ENCODE measurements around the gene ITPRIP.
A peak's percentile ranks its signal among the peaks of the same experiment; 100 is the strongest.

The ITPRIP gene, protein sequence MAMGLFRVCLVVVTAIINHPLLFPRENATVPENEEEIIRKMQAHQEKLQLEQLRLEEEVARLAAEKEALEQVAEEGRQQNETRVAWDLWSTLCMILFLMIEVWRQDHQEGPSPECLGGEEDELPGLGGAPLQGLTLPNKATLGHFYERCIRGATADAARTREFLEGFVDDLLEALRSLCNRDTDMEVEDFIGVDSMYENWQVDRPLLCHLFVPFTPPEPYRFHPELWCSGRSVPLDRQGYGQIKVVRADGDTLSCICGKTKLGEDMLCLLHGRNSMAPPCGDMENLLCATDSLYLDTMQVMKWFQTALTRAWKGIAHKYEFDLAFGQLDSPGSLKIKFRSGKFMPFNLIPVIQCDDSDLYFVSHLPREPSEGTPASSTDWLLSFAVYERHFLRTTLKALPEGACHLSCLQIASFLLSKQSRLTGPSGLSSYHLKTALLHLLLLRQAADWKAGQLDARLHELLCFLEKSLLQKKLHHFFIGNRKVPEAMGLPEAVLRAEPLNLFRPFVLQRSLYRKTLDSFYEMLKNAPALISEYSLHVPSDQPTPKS

DNA sequence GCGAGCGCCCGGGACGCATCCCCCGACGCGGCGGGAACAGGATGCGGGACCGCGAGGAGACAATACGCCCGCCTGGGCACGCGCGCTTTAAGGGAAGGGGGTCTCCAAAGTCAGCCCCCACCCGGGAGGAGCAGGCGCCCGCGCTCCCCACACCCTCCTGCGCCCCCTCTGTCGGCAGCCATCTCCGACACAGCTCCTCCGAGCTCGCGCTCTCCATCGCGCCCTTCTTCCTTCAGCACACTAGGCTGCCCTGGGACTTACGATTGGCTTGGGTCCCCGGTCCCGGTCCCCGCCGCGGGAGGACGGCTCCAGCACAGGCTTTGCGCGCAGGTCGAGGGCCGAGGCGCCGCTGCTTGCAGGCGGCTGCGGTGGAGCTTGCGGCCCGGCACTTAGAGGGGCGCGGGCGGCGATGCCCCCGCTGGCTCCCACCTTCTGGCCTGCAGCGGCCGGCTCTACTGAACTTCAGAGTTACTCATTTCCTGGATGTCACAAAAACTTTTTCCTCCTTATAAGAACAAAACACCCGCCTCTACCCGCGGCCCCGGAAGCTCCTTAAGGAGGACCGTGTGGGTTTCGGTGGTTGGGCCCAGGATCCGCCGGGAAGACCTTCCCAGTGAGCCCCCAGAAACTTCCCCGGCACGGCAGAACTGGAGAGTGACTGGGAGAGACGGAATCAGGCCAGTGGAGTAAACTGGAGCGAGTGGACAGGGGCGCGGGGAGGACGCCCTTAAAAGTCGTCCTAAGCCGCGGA, at the start of gene ITPRIP:
ITPRIP (minus strand) TSS at position 481 of the 751 bp plus-strand sequence. CDS start 22,414 bp downstream, outside the sequence.
- peak; percentile 79 for DNase-seq

DNA sequence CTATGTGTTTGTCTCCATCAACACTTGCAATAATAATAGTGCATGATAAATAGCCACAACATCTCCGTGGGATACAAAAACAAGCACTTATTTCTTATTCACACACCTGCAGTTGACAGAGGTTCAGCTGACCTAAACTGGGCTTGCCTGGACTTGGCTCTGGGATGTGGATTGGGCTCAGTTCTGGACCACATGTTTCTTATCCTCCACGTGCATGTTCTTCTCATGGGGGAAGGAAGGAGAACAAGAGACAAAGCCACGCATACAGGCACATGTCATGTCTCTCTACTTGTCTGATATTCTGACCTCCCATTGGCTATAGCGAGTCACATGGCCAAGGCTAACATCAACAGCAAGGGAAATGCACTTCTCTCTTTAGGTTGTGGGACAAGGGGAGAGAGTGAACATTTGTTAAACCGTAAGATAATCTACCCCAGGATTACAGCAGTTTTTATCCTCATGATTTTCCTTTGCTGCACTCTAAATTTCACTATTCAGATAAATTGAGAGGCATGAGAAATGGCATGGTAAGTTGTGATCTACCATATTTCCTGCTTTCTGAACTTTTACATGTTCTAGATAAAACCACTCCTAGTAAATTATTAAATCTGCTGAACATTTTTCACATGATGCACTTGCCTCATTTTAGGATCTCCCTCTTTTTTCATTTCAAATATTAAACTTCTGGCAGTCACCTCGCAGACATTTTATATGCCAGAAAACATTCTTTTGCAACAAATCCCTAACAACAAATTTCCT, 49.0 kb upstream of the ITPRIP start:
- no peak for DNase-seq

DNA sequence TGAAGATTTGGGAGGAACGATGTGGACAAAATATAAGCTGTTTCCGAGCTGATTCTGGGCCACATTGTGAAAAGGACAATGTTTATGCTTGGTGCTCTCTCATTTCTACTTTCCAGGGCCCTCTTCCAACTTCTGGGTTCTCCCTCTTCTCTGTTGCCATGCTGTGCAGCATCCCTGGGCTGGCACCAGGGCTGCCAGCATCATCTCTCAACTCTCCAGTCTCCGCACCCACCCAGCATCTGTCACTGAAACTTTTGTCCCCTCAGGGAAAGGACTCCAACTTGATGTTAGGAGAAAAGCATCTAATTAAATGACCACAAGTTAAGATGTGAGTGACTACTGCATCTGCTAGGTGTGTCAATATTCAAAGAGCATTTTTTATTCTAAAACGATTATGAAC, 42.1 kb upstream of the ITPRIP start:
- no peak for DNase-seq

DNA sequence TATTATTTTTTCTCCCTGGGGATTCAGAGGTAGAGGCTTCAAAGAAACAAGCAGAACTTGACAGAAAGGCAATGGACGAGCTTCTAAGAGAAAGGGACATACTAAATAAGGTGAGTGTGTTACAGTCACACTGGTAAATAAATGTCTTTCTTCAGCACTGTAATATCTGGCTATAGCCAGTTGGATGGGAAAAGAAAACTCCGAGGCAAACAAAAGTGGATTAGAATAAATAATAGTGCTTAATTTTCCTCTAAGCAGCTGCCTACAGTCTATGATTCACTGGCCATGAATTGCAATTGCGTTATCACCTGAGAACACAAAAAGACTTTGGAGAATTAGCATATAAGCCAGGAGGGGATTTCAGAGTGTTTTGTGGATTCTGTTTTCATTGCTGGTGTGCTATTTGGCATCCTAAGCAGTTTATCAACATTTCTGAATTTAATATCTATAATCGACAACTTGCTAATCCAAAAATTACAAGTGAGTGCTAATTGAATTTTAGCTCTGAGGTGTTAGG, 38.6 kb upstream of the ITPRIP start:
- no peak for DNase-seq

DNA sequence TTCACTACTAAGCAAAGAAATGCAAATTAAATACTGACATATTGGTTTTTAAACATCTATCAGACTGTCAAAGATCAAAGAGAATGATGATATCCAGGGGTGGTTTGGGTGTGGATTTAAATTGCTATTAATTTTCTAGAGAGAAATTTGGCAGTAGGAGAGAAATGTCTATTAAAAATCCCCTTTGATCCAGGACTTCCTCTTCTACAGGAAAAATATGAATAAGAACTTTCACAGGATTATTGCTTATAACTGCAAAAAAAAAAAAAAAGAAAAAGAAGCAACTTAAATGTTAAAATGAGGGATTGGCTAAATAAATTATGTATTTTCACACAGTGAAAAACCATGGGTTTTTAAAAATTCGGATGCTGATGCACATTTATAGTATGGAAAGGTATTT, 36.3 kb upstream of the ITPRIP start:
- DNase-seq = no peak

DNA sequence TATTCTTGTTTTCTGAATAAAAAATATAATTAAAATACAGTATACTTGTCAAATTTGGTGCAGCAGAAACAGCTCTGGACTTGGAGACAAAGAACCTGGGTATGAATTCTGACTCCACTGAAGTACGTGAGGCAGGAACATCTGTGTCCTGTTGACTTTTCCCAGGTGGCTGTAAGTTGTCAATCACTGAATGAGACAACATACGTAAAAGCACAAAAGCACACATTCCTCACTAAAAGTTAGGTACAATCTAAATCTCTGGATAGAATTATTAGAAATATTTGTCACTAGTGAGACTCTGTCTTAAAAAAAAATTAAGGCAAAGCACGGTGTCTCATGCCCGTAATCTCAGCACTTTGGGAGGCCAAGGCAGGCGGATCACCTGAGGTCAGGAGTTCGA, 33.5 kb upstream of the ITPRIP start:
- DNase-seq = no peak

DNA sequence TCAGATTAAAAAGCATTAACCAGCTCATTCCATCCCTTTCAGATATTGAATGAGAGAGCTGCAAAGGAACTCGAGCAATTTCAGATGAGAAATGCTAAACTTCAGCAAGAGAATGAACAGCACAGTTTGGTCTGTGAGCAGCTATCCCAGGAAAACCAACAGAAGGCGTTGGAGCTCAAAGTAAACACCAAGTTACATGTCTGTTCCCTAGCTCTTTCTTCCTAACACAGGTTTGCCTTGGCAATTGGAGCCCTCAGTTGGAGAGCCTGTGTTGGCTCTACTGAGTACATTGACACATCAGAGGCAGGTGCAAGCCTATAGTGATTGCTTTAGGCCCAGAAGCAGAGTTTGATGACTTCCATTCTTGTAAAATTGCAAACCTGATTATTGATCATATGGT, 30.1 kb upstream of the ITPRIP start:
- DNase-seq = no peak

DNA sequence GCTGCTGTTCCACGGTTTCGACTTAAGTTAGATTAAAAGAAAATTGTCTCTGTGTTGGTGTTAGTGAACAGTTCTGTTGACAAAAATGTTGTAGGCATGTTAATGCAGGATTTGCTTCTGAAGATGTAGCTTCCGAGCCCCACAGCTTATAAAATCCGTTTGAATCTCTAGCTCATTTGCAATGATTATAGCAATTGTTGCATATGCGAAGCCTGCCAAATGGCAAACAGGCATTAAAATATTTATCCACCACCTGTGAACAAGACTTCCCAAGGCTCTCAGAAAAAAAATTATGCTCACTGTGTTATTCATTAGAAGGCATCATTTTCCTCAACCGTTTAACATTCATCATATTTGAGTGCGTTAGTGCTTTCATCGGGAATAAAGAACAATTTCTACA, 29.6 kb upstream of the ITPRIP start:
- DNase-seq = no peak

DNA sequence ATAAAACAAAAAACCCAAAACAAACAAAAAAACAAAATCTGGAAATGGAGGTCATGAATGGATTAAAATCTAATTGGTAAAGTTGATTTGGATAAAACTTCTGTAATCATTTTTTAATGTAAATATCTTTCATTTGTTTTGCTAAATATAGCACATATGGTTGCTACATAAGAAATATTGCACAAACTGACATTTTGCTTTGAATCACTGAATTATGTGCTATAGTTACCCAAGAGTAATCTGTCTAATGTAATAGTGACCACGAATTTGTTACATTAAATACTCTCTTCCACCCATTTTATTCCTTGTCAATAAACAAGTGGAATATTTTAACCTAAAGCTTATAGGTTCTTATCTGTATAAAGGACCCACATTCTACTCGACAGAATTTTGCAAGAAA, 21.5 kb upstream of the ITPRIP start:
- DNase-seq = no peak

DNA sequence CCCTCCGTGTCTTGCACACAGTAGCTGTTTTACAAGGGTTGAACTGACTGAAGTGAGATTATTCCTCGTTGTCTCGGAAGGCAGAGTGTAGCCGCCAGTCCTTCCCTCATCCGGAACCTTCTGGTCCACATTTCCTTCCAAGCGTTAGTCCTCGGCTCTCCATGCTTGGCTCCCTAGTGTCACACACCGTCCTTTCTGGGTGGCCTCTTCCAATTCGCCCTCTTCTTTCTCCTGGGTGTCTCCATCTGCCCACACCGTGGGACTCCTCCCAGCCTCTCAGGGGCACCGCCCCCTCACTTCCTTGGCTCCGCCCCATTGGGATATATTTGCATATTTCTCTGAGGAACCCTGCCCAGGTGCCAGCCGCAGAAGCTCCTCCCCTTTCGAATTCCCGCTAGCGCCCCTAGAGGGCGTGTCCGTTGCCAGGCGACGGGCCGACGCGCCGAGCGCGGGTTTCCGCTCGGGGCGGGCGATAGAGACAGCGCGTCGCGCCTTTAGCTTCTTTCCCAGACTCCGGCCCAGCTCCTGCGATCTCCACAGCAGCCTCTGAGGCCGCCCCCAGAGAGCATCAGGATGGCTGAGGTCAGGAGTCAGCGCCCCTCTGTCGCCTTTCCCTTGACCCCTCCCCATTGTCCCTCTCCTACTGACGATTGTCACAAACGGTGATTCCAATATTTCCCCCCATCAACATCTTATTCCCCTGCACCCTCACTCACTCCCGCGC, 15.2 kb upstream of the ITPRIP start, which contains the start of gene CFAP58:
CFAP58 (plus strand) TSS at position 509 of the 724 bp plus-strand sequence; CDS start at position 574, 65 bp downstream.
- DNase-seq = no peak

DNA sequence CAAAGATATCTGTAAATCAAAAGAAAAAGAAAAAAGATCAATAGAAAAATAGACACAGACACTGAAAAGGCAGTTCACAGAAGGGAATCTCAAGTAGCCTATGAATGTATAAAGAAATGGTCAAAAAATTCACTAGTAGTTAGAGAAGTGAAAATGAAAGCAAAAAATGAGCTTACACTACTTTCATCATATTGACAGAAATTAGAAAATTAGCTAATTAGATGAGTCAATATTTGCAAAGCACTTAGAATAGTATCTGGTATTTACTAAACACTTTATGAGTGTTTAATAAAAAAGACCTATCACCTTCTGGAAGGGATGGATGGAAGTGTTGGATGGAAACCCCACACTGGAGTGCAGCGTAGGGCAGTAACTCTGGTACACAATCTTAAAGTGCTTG, 13.7 kb upstream of the ITPRIP start:
- DNase-seq = no peak

DNA sequence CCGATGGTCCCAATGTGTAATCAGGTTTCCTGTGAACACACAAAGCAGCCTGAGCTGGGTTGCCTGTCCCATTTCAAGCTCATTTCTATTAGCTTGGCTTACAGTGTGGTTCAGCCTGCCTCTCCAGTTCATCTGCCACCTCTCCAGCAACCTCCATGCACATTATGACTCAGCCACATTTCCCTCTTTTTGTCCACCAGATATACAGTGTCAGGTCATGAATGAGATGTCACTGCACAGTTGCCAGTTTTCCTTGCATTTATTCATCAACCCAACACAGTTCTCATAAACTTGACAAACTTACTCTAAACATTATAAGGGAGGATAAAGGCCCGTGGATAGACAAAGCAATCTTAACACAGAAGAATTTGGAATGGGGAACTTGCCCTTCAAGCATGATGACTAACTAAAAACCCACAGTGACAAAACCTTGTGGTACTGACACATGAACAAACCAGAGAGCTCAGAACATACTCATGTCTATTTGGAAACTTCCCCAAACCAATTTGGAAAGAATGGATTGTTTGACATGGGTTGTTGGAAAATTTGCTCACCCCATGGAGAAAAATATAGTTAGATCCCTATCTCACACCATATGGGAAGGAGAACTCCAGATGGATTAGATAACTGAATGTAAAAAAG, 12.9 kb upstream of the ITPRIP start:
- DNase-seq = no peak

DNA sequence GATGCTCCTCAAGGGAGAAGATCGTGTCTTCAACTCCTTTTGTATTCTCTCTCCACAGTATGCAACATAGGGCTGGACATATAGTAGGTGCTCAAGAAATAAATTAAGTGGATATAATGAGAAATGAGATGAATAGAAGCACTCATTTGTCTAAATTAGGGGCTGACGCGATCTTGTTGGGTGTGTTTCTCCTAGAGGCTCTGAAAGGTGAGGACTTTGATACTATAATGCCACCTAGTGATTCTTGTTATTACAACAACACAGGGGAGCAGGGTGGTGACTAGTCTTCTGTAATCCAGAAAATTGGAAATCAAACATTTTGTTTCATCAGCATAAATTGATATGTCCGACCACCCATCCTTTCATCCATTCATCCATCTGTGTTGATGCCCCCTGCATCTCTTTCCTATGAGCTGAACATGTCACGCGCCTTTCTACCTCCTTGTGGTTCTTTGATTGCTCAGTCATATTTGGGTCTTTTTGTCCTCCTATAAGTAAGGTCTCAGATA, 11.9 kb upstream of the ITPRIP start:
- DNase-seq = no peak

DNA sequence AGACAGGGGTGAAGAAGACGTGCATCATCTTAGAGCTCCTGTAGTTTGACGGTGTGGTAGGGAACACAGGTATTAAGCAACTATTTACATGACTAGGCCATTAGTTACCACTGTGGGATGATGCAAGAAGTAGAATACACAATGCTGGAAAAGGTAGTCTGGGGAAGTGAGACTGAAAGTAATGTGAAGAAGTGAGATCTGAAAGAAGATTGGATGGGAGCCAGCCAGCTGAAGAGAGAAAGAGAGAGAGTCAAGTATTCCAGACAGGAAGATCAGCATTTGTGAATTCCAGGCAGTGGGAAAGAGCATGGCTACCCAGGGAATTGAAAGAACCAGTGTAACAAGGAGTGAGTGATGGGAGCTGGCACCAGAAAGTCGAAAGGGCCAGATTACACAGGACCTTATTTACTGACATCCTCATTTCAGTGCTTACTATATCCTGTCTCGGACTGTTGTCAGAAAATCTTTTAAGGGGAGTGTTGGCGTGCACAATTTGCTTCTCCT, 11.4 kb upstream of the ITPRIP start:
- no peak for DNase-seq

DNA sequence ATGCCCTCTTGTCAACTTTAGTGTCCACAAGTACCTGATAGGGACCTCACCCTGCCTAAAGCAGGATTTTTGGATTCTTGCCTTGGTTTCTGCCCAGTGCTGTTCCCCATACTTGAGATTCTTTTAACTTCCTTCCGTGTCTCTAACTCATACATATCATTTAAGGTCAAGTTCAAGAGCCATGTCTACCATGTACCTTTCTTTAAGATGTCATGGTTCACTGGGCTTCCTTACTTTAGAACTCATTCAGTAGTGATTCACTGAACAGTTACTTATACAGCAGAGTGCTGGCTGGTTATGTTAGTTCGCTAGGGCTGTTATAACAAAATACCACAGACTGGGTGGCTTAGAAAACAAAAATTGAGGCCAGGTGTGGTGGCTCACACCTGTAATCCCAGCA, 10.3 kb upstream of the ITPRIP start:
- no peak for DNase-seq

DNA sequence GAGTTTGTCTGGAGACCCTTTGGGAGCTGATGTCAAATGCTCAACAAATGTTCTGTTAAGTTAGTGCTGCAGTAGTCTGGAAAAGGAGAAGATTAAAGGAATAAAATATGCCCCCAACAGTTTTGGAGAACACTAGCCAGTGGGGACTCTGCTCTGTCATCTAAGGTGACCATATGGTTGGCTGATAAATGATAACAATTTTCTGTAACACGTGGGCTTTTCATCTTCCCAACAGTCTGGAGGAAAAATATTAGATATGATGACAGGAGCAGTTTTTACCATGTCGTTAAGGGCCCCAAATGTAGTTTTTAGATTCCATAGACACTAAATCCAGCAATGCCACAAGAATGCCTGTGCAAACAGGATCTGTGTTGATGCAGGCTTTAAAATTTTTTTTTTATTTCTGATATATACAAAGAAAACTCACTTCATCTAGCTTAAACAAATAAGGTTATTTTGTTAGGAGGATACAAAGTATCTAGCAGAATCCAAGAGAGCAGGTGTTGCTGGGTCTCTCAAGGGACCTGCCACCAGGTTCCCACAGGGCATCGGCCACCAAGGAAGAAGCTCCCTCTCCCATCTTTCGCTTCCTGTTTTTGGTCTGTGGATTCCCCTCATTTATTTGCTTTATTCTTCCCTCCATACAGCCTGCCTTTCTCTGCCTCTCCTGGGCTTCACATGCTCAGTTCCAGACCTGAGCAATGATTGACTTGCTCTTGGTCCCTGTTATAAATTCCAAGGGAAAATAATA, 9.2 kb upstream of the ITPRIP start:
- no peak for DNase-seq

DNA sequence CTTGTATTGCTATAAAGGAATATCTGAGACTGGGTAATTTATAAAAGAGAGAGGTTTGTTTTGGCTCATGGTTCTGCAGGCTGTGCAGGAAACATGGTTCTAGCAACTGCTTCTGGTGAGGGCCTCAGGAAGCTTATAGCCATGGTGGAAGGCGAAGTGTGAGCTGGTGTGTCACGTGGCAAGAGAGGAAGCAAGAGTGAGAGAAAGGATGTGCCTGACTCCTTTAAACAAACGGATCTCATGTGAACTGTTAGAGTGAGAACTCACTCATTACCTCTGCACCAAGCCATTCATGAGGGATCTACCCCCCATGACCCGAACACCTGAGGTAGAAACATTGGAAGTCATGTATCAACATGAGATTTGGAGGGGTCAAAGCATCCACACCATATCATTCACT, 7.7 kb upstream of the ITPRIP start:
- no peak for DNase-seq

DNA sequence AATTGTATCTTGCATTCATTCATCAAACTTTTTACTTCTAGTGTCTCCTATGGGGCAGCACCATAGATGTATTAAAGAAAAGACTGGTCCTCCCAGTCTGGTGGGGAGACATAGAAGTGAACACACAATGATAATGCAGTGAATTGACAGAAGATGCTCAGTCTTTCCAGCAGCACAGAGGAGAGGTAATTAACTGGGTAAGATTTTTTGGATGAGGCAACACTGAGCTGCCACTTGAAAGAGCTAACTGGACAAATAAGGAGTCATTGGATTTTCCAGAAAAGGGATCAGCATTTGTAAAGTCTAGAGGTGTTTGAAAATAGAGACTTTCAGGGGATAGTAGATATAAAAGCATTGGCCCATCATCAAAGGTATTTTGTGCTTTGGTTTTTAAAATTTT, 7.2 kb upstream of the ITPRIP start:
- DNase-seq = no peak

DNA sequence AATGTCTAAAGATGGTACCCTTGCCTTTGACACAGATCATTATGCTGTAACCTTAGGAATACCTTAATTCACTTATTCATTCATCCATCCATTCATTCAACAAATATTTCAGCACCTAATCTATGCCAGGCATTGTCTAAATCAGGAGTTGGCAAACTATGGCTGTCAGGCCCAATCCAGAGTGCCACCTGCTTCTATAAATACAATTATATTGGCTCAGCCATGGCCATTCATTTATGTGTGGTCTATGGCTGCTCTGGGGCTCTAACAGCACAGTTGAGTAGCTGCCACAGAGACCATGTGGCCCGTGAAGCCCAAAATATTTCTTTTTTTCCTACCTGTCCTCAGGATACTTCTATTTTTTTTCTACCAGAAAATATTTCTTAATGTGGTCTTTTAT, 6.0 kb upstream of the ITPRIP start:
- no peak for DNase-seq

DNA sequence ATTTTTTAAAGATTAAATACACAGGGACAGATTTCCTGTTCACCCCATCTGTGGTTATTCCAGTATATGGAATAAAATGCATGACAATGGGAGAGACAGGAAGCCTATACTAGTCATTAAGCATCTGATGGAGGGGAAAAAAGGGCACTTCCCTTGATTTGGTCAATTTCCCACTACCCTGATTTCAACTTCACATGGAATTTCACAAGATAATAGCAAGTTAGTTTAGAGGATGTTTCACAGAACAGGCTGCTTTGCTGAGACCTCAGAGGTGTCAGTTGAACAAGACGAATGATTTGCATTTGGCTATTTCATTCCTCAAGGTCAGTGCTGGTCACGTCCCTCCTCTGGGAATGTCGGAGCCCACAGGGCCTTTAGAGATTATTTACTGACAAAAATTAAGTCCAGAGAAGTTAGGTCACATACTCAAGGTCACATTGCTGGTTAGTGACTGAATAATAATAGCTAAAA, 4.7 kb upstream of the ITPRIP start:
- DNase-seq = no peak
